Stimulated activated naive CD8-positive, alpha-beta T cell treated with anti-CD3 and anti-CD28 coated beads, Interleukin-15, Interleukin-2, amounts not matched to agents 100 ng/mL and 50 ng/mL, for 24 hours (primary cell): Measurements from ENCODE around the gene GADD45B.

Source experiments
- H3K27ac Mint-ChIP-seq: one replicate; pipeline ENCODE4 v1.8.0; 2021; ENCODE audit warnings: mild to moderate bottlenecking, mixed read lengths
- H3K27me3 Mint-ChIP-seq: one replicate; pipeline ENCODE4 v1.8.0; 2021; ENCODE audit warnings: mixed read lengths
- H3K36me3 Mint-ChIP-seq: one replicate; pipeline ENCODE4 v1.8.0; 2021; ENCODE audit warnings: low read depth, mixed read lengths
- H3K4me1 Mint-ChIP-seq: one replicate; pipeline ENCODE4 v1.8.0; 2021; ENCODE audit warnings: low read depth, mixed read lengths
- H3K4me3 Mint-ChIP-seq: one replicate; pipeline ENCODE4 v1.8.0; 2021; ENCODE audit warnings: mild to moderate bottlenecking, mixed read lengths
- H3K9me3 Mint-ChIP-seq: one replicate; pipeline ENCODE4 v1.8.0; 2021; ENCODE audit warnings: mixed read lengths

The GADD45B gene

DNA sequence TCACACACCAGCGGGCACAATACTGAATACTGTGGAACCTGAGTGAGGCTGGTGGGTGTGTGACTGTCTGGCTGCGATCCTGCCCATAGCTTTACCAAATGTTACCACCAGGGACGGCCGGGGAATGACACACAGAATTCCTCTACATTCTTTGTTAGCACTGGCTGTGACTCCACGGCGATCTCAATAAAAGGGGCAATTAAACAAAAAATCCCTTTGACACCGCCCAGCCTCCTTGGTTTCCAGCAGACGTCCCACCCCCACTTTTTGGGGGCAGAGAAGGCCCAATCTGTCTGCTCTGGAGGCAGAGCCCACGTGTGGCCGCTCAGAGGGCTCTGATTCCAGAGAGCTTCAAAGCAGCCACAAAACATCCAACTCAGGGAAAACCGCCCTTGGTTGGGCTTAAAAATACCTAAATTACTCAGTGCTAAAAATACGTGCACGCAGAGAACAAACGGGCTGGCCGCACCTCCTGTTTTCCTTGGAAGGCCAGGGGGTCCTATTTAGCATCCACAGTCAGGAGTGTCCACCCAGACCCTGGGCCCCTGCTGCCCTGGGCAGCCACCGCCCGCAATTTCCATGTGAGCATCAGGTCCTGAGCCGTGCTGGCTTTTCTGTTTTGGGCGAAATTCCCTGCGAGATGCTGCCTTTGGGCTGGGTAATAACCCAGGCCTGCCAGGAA lies 47.8 kb downstream of the GADD45B start:
- H3K27me3 Mint-ChIP-seq, result no peaks in the 10 kb centered on the region
- no peaks in the 10 kb centered on the region for H3K36me3 Mint-ChIP-seq
- no peak overlapping the region for H3K27ac Mint-ChIP-seq
- H3K4me1 Mint-ChIP-seq, result no peaks in the 10 kb centered on the region
- H3K4me3 Mint-ChIP-seq, result no peak overlapping the region
- no peaks in the 10 kb centered on the region for H3K9me3 Mint-ChIP-seq

DNA sequence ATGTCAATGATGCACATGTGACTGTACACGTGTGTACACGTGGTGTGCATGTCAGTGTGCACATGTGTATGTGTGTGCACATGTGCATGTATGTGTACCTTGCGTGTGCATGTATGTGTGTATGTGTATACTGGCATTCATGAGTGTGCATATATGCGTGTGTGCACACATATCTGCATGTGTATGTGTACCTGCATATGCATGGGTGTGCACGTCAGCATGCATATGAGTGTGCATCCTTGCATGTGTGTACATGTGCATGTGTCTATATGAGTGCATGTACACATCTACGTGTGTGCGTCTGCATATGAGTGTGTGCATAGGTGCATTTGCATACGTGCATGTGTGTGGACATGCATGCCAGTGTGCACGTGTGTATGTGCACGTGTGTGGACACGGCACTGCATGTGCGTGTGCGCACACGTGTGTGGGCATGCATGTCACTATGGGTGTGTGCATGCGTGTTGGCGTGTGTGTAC lies 48.5 kb downstream of the GADD45B start:
- Mint-ChIP-seq H3K27me3 (no peaks in the 10 kb centered on the region), H3K27ac (no peak overlapping the region), H3K4me1 (no peaks in the 10 kb centered on the region)

DNA sequence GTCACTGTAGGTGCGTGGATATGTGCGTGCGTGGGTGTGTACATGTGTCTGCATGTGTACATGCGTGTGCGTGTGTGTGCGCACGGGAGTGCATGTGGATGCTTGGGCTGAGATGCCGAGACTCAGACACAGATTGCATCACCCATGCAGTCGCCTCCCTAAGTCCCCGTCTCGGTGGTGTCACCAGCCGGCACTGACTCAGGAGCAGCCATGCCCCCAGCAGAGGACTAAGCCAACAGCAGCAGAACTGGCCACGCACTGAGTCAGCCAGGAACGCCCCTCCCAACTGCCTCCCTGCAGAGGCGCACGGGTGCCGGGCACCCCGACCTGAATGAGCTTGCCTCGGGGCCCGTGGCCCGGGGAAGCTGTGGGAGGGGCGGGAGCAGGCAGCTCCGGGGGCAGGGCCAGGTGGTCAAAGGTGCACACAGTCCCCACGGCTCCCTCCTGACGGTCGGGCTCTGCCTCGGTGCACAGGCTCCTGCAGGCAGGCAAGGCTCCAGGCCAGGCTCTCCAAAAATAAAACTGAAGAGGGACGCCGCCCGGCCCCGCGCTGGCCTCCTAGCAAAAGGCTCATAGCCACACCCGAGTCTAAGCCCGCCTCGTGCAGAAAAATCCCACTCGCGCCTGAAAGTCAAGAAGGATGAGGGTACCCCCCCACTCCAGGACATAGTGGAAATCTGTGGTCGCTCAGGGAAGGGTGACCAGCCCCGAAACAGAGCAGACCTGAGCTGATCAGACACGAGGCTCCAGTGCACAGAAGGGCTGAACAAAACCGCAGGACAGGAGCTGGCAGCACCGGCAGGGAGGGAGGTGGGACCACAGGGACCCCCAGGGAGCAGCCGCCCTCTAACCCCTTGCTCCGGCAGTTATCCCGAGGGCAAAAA lies 49.2 kb downstream of the GADD45B start:
- H3K4me3 Mint-ChIP-seq, result no peak overlapping the region
- no peak overlapping the region for H3K27ac Mint-ChIP-seq
- H3K27me3 Mint-ChIP-seq, result no peaks in the 10 kb centered on the region
- H3K4me1 Mint-ChIP-seq, result no peaks in the 10 kb centered on the region
- no peaks in the 10 kb centered on the region for H3K9me3 Mint-ChIP-seq
- H3K36me3 Mint-ChIP-seq, result no peaks in the 10 kb centered on the region

More for the DNA sequence above, 48.5 kb downstream of the GADD45B start:
- Mint-ChIP-seq H3K4me3 (no peak overlapping the region), H3K9me3 (no peaks in the 10 kb centered on the region), H3K36me3 (no peaks in the 10 kb centered on the region)

DNA sequence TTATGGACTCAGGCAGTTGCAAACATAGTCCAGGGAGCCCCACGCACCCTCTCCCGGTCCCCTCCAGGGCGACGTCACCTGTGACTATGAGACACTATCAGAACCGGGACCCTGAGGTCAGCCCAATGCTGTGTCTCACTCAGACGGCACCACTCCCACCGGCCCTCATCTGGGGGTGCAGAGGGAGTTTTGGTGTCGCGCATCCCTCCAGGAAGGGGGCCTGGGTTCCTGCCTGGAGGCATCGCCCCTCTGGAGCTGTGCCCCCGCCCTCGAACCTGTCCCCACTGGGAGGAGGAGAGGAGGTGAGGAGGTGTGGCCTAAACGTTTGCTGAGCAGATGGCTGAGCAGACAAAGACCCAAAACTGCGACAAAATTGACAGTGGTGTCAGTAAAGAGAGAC lies 51.2 kb downstream of the GADD45B start:
- Mint-ChIP-seq H3K9me3 (peaks cover 2% of the 10 kb centered on the region), H3K36me3 (peaks cover 2% of the 10 kb centered on the region), H3K4me3 (no peak overlapping the region), H3K4me1 (peaks cover 1% of the 10 kb centered on the region), H3K27me3 (no peaks in the 10 kb centered on the region), H3K27ac (no peak overlapping the region)

DNA sequence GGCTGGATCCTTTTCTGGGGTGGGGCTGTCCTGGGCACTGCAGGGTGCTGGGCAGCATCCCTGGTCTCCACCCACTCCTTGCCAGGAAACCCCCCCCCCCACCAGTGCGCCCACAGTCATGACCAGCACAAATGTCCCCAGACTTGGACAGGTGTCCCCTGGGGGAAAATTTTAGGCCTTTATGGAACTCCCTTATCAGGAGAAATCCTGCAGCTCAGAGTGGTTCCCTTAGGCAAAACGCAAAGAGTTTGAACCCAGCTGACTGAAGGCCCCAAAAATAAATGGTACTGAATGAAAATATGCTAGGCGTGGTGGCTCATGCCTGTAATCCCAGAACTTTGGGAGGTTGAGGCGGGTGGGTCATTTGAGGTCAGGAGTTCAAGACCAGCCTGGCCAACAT lies 51.8 kb downstream of the GADD45B start:
- Mint-ChIP-seq H3K27me3 (no peaks in the 10 kb centered on the region), H3K4me3 (no peak overlapping the region), H3K36me3 (peaks cover 4% of the 10 kb centered on the region), H3K4me1 (peaks cover 7% of the 10 kb centered on the region), H3K27ac (no peak overlapping the region), H3K9me3 (peaks cover 4% of the 10 kb centered on the region)
